Ascending aorta (tissue), 2 donors: ENCODE results near the gene TAP2. TPM values are rescaled to one million over a fixed set of nuclear protein-coding genes. Genes with fewer than 3 reads are reported as not detected.
A peak's percentile ranks its signal among the peaks of the same experiment; 100 is the strongest.

ENCODE experiments used
- DNase-seq, 2 donors: peaks; one replicate each; pipeline ENCODE4 v3.0.0-alpha.2; 2019; ENCODE audit warnings: low spot score in 2 of 2
- H3K27ac ChIP-seq, 2 donors: fragments of 200-600 bp; sonication (generic); one replicate each; pipeline ENCODE4 v1.5.1; 2016 to 2017; ENCODE audit warnings: mild to moderate bottlenecking in 1 of 2
- H3K27me3 ChIP-seq: fragments of 200-600 bp; sonication (generic); one replicate; pipeline ENCODE4 v1.5.1; 2017
- H3K36me3 ChIP-seq, 2 donors: fragments of 200-600 bp; sonication (generic); one replicate each; pipeline ENCODE4 v1.5.1; 2016
- H3K4me1 ChIP-seq, 2 donors: fragments of 200-600 bp; sonication (generic); one replicate each; pipeline ENCODE4 v1.5.1; 2016 to 2017; ENCODE audit warnings: mild to moderate bottlenecking in 1 of 2
- H3K4me3 ChIP-seq, 2 donors: fragments of 200-600 bp; sonication (generic); one replicate each; pipeline ENCODE4 v1.5.1; 2016 to 2017; ENCODE audit warnings: mild to moderate bottlenecking in 1 of 2
- H3K9me3 ChIP-seq, 2 donors: fragments of 200-600 bp; sonication (generic); one replicate each; pipeline ENCODE4 v1.5.1; 2016
- CTCF ChIP-seq, 3 experiments: fragments of 200-600 bp in 2 of 3; fragments of 450-650 bp in 1 of 3; sonication (generic) in 2 of 3; IDR thresholded peaks; one replicate each; pipeline ENCODE4 v1.5.1; 2016 to 2019; ENCODE audit warnings: antibody characterized with exemption in 3 of 3, mild to moderate bottlenecking in 1 of 3, moderate library complexity in 1 of 3
- intact Hi-C: fragments of 100-400 bp; cut with DNase I; formaldehyde crosslinking; loops from one replicate; pipeline ENCODE4 v1.15.1; 2023
- total RNA-seq: library from RNA; depleted of rRNA; stranded (reverse); fragments of >200 nt; gene quantifications from one replicate; pipeline ENCODE4 v1.1.0, GENCODE V29; 2016

The TAP2 gene
- total RNA-seq, 1 donor from 2014 or later: 26.7 TPM

GRCh38 chr6:32853541-32854375 lies 15.2 kb upstream of the TAP2 start, which contains the start of the genes PSMB9 and TAP1:
TSS of gene PSMB9 (plus strand) at chr6:32854192. CDS start at chr6:32854230, 38 bp downstream.
TSS of gene TAP1 (minus strand) at chr6:32853704. CDS start at chr6:32853636, 68 bp downstream.
- peak within 1 kb of the TSS; percentile 86 to 89 for H3K4me3 ChIP-seq
- no peaks in the 10 kb centered on the region for H3K27me3 ChIP-seq
- H3K36me3 ChIP-seq: peaks cover 18 to 22% of the 10 kb centered on the region in 2 donors
- peak within 1 kb of the TSS; percentile 92 to 97 for H3K27ac ChIP-seq
- peak; percentile 88 to 95 (median 90) for TF ChIP-seq CTCF (IDR thresholded peaks at IDR 0.05)
- H3K4me1 ChIP-seq: peaks cover 4 to 9% of the 10 kb centered on the region in 2 donors
- no peaks in the 10 kb centered on the region for H3K9me3 ChIP-seq
- peak; percentile 89 to 97 for DNase-seq
- intact Hi-C loops: loop anchor here (1.0 to 10.0 kb wide), 5 partner anchors 9 to 1649 kb away; partner anchors contain the start of genes PSMB8 and TAP2

- Histone ChIP-seq H3K36me3 (peaks cover 22 to 28% of the 10 kb centered on the region in 2 donors), H3K27ac (peak overlapping the region; percentile 92 to 97), H3K4me1 (peaks cover 4 to 9% of the 10 kb centered on the region in 2 donors), H3K9me3 (no peaks in the 10 kb centered on the region), H3K4me3 (peak overlapping the region; percentile 86 to 89), H3K27me3 (no peaks in the 10 kb centered on the region)
- TF ChIP-seq CTCF (IDR thresholded peaks at IDR 0.05): peak in 1 of 3 experiments; percentile 6
- intact Hi-C loops: loop anchor here (1.0 to 10.0 kb wide), 4 partner anchors 9 to 1648 kb away; partner anchors contain the start of gene PSMB8
- peak in 1 of 2 donors; percentile 78 for DNase-seq
These were observed 14.5 kb upstream of the TAP2 start for GRCh38 chr6:32852844-32853540.

GRCh38 chr6:32852018-32852843 lies 13.7 kb upstream of the TAP2 start:
- peak in 1 of 2 donors; percentile 74 for DNase-seq
- Histone ChIP-seq H3K27me3 (no peaks in the 10 kb centered on the region), H3K9me3 (no peaks in the 10 kb centered on the region), H3K27ac (peak overlapping the region; percentile 92 to 97), H3K4me1 (peaks cover 4 to 9% of the 10 kb centered on the region in 2 donors), H3K36me3 (peaks cover 29 to 35% of the 10 kb centered on the region in 2 donors), H3K4me3 (peak overlapping the region; percentile 86 to 89)
- intact Hi-C loops: loop anchor here (2.0 to 10.0 kb wide), 3 partner anchors 121 to 1647 kb away; no protein-coding TSS in a partner anchor
- TF ChIP-seq CTCF (IDR thresholded peaks at IDR 0.05): no peak

- H3K4me3 ChIP-seq: no peak overlapping the region
- intact Hi-C loops: loop anchor here (5.0 to 10.0 kb wide), 2 partner anchors 654 to 1646 kb away; no protein-coding TSS in a partner anchor
- H3K4me1 ChIP-seq: peaks cover 4 to 9% of the 10 kb centered on the region in 2 donors
- no peak for DNase-seq
- H3K36me3 ChIP-seq: peaks cover 40 to 48% of the 10 kb centered on the region in 2 donors
- TF ChIP-seq CTCF (IDR thresholded peaks at IDR 0.05): no peak
- no peaks in the 10 kb centered on the region for H3K9me3 ChIP-seq
- H3K27me3 ChIP-seq: no peaks in the 10 kb centered on the region
- peak overlapping the region; percentile 92 to 97 for H3K27ac ChIP-seq
These were observed 12.5 kb upstream of the TAP2 start for GRCh38 chr6:32851025-32851424.

- Histone ChIP-seq H3K9me3 (no peaks in the 10 kb centered on the region), H3K27me3 (no peaks in the 10 kb centered on the region), H3K27ac (no peak overlapping the region), H3K36me3 (peaks cover 44 to 55% of the 10 kb centered on the region in 2 donors), H3K4me1 (peaks cover 6 to 9% of the 10 kb centered on the region in 2 donors), H3K4me3 (no peak overlapping the region)
- no peak for DNase-seq
- no peak for TF ChIP-seq CTCF (IDR thresholded peaks at IDR 0.05)
- intact Hi-C loops: no loop called here
These were observed 10.6 kb upstream of the TAP2 start for GRCh38 chr6:32849126-32849525.
